OCI-LY3 (cell line): Measurements from ENCODE around the gene GYPA.
"Not testable (repeated sequence)": the region's sequence is repeated elsewhere in the genome, so short reads cannot be mapped to it uniquely, and the experiment has no call there.

Experiments
- CTCF ChIP-seq: fragments of 200-600, 300-600 bp; sonication (generic); IDR thresholded peaks from 2 replicates; pipeline ENCODE4 v1.5.1; 2014; ENCODE audit warnings: antibody characterized with exemption, low read length, low read depth
- EZH2phosphoT487 ChIP-seq: fragments of 200-600 bp; shearing (Covaris generic); IDR thresholded peaks from 2 replicates; pipeline ENCODE4 v1.6.1; 2018; ENCODE audit warnings: antibody characterized with exemption, mixed run types, low read depth

- not testable (repeated sequence) for TF ChIP-seq CTCF, EZH2phosphoT487
Observed at GRCh38 chr4:144082053-144082452, 58.5 kb downstream of the GYPA start.
